Fibroblast of lung (primary cell): ENCODE measurements around the gene SFXN1. TPM values are rescaled to one million over a fixed set of nuclear protein-coding genes. Genes with fewer than 3 reads are reported as not detected.

Source experiments
- DNase-seq, 2 donors: peaks; one replicate each; pipeline versions ENCODE4 v3.0.0 to v3.0.0-alpha.2; 2010; ENCODE audit warnings: low read depth in 2 of 2
- H2AFZ ChIP-seq: 2 replicates; pipeline ENCODE4 v1.5.1; 2012; ENCODE audit warnings: low read length, control low read depth, inconsistent platforms
- H3K27ac ChIP-seq: 2 replicates; pipeline ENCODE4 v1.5.1; 2011; ENCODE audit warnings: low read length, control low read depth; ENCODE audit not compliant: insufficient read depth
- H3K27me3 ChIP-seq: 2 replicates; pipeline ENCODE4 v1.5.1; 2011; ENCODE audit warnings: mild to moderate bottlenecking, low read length; ENCODE audit not compliant: control insufficient read depth, insufficient read depth
- H3K36me3 ChIP-seq: 2 replicates; pipeline ENCODE4 v1.5.1; 2011; ENCODE audit warnings: low read length; ENCODE audit not compliant: control insufficient read depth, insufficient read depth
- H3K4me1 ChIP-seq: 2 replicates; pipeline ENCODE4 v1.5.1; 2011; ENCODE audit warnings: low read length; ENCODE audit not compliant: control insufficient read depth, insufficient read depth; ENCODE audit errors: extremely low read depth
- H3K4me2 ChIP-seq: 2 replicates; pipeline ENCODE4 v1.5.1; 2011; ENCODE audit warnings: low read length, control low read depth; ENCODE audit not compliant: insufficient read depth; ENCODE audit errors: extremely low read depth
- H3K4me3 ChIP-seq, 4 experiments: fragments of 200-600 bp in 1 of 4; sonication (generic) in 1 of 4; replicated peaks in 1 of 4; 2 replicates each; pipeline ENCODE4 v1.5.1; 2011 to 2016; ENCODE audit warnings: low read length in 4 of 4, low read depth in 3 of 4, mild to moderate bottlenecking in 3 of 4, control low read depth in 2 of 4, inconsistent platforms in 1 of 4, mixed read lengths in 1 of 4; ENCODE audit not compliant: insufficient read depth in 1 of 4; ENCODE audit errors: control extremely low read depth in 1 of 4
- H3K79me2 ChIP-seq: 2 replicates; pipeline ENCODE4 v1.5.1; 2012; ENCODE audit warnings: mild to moderate bottlenecking, low read length, inconsistent platforms; ENCODE audit not compliant: control insufficient read depth, insufficient read depth
- H3K9ac ChIP-seq: 2 replicates; pipeline ENCODE4 v1.5.1; 2011; ENCODE audit warnings: mild to moderate bottlenecking, low read length, control low read depth; ENCODE audit not compliant: insufficient read depth
- H3K9me3 ChIP-seq: 2 replicates; pipeline ENCODE4 v1.5.1; 2012; ENCODE audit warnings: low read depth, low read length; ENCODE audit not compliant: control insufficient read depth, insufficient read depth
- H4K20me1 ChIP-seq: 2 replicates; pipeline ENCODE4 v1.5.1; 2011; ENCODE audit warnings: low read length; ENCODE audit not compliant: control insufficient read depth, insufficient read depth; ENCODE audit errors: extremely low read depth
- EZH2 ChIP-seq: IDR thresholded peaks from 2 replicates; pipeline ENCODE4 v1.5.1; 2012; ENCODE audit warnings: low read length, control low read depth, mild to moderate bottlenecking; ENCODE audit errors: missing control alignments
- polyA plus RNA-seq, 2 donors: library from polyadenylated mRNA; depleted of rRNA in 1 of 2; stranded (reverse) in 1 of 2; unstranded in 1 of 2; fragments of >200 nt; gene quantifications; 2 replicates each; pipeline ENCODE4 v1.2.1, GENCODE V29; 2011 to 2012; ENCODE audit warnings: missing spikeins in 1 of 2
- total RNA-seq: library from RNA; depleted of rRNA; stranded (reverse); fragments of >200 nt; gene quantifications from 2 replicates; pipeline ENCODE4 v1.2.1, GENCODE V29; 2014
- TF ChIP-seq, protein P1 (sequence below), 2 donors: IDR thresholded peaks in 1 of 2; conservative IDR thresholded peaks in 1 of 2; 1 replicate in 1 of 2; 2 replicates in 1 of 2; pipeline ENCODE4 v1.5.1; 2011 to 2012; ENCODE audit warnings: low read length in 2 of 2, control low read depth in 1 of 2, inconsistent platforms in 1 of 2, low read depth in 1 of 2, mild to moderate bottlenecking in 1 of 2

Gene SFXN1
- total and polyA plus RNA-seq, 2 donors (not counting 1 experiment from before 2014, with no cell fraction given), result 58.3 to 125 TPM

DNA sequence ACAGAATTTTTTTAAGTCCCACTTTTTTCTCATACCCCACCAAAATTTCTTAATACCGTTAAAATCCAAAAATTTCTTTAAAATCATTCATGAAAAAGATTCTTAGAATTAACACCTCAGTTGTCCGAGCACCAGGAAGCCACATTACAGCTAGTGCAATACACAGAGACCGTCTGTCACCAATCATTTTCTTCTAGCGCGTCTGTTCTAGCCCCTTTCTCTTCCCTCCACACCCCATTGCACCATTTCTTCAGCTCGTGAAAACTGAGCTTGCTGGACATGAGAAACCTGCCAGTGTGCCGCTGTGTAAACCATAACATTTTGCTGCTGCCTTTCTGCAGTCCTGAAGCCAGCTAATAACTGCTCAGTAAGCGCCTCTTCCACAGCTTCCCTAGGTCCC lies 5.0 kb downstream of the SFXN1 start:
- peaks cover 4% of the 10 kb centered on the region for H4K20me1 ChIP-seq
- no peak overlapping the region for H3K4me2 ChIP-seq
- H3K9me3 ChIP-seq, result no peaks in the 10 kb centered on the region
- DNase-seq, result no peak
- no peak overlapping the region for H2AFZ ChIP-seq
- no peaks in the 10 kb centered on the region for H3K27me3 ChIP-seq
- H3K79me2 ChIP-seq, result peaks cover 92% of the 10 kb centered on the region
- H3K4me3 ChIP-seq, result no peak overlapping the region
- no peaks in the 10 kb centered on the region for H3K36me3 ChIP-seq
- H3K9ac ChIP-seq, result no peak overlapping the region
- no peak overlapping the region for H3K27ac ChIP-seq
- TF ChIP-seq, protein P1, sequence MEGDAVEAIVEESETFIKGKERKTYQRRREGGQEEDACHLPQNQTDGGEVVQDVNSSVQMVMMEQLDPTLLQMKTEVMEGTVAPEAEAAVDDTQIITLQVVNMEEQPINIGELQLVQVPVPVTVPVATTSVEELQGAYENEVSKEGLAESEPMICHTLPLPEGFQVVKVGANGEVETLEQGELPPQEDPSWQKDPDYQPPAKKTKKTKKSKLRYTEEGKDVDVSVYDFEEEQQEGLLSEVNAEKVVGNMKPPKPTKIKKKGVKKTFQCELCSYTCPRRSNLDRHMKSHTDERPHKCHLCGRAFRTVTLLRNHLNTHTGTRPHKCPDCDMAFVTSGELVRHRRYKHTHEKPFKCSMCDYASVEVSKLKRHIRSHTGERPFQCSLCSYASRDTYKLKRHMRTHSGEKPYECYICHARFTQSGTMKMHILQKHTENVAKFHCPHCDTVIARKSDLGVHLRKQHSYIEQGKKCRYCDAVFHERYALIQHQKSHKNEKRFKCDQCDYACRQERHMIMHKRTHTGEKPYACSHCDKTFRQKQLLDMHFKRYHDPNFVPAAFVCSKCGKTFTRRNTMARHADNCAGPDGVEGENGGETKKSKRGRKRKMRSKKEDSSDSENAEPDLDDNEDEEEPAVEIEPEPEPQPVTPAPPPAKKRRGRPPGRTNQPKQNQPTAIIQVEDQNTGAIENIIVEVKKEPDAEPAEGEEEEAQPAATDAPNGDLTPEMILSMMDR (conservative IDR thresholded peaks at IDR 0.05 in 1 of 2, IDR thresholded peaks at IDR 0.05 in 1 of 2; ENCODE audit: low read depth in 1 of 2, low read length in 2 of 2), result no peak
- no peak for TF ChIP-seq EZH2
- H3K4me1 ChIP-seq, result no peaks in the 10 kb centered on the region

DNA sequence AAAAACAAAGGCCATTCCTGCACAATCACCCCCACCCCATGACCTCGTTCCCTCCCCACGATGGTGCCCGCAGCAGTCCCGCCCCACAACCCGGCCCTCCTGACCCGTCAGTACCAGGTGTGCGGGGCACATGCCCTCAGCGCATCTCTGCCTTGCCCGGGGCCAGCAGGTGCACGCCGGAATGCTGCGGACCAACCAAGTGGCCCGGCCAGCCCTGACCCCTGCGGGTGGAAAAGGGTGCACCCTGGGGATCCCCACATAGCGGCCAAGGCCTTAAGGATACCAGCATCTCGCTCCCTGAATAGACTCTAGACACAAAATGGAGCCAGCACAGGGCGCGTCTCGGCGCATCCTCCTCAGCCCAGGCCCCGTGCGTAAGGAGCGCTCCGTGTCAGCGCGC lies 6.0 kb downstream of the SFXN1 start:
- Histone ChIP-seq H3K4me1 (no peaks in the 10 kb centered on the region), H3K27ac (no peak overlapping the region), H3K9ac (no peak overlapping the region), H4K20me1 (peaks cover 4% of the 10 kb centered on the region), H3K4me3 (no peak overlapping the region), H3K27me3 (no peaks in the 10 kb centered on the region), H3K79me2 (peaks cover 94% of the 10 kb centered on the region), H3K4me2 (no peak overlapping the region), H2AFZ (no peak overlapping the region), H3K9me3 (no peaks in the 10 kb centered on the region), H3K36me3 (no peaks in the 10 kb centered on the region)
- no peak for TF ChIP-seq EZH2
- TF ChIP-seq, protein P1 (conservative IDR thresholded peaks at IDR 0.05 in 1 of 2, IDR thresholded peaks at IDR 0.05 in 1 of 2; ENCODE audit: low read depth in 1 of 2, low read length in 2 of 2), result no peak
- no peak for DNase-seq

DNA sequence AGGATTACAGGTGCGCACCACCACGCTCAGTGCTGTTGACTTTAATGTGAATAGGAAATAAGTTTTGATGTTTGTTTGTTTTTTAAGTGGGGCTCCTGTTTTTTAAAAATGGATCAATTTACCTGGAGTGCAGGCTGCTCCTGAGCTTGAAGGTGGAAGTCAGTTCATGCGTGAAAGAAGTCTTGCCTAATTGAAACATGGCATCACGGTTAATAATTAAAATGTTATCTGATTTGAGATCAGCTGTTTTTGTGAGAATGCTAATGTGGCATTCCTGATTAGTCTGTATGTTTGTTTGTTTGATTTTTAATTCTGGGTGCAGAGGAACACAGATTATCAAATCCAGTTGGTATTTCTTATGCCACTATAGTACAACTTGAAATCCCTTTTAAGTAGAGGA lies 6.5 kb downstream of the SFXN1 start:
- Histone ChIP-seq H3K27ac (no peak overlapping the region), H3K79me2 (peaks cover 94% of the 10 kb centered on the region), H3K4me3 (no peak overlapping the region), H3K27me3 (no peaks in the 10 kb centered on the region), H4K20me1 (peaks cover 4% of the 10 kb centered on the region), H3K4me2 (no peak overlapping the region), H3K9me3 (no peaks in the 10 kb centered on the region), H3K9ac (no peak overlapping the region), H3K36me3 (no peaks in the 10 kb centered on the region), H3K4me1 (no peaks in the 10 kb centered on the region), H2AFZ (no peak overlapping the region)
- no peak for DNase-seq
- TF ChIP-seq EZH2, result no peak
